Daoy (cell line): ENCODE data around the gene ZNF511. TPM values are rescaled to one million over a fixed set of nuclear protein-coding genes. Genes with fewer than 3 reads are reported as not detected.

Source experiments
- DNase-seq: peaks from one replicate; pipeline ENCODE4 v3.0.0-alpha.2; 2015; ENCODE audit warnings: low read depth
- total RNA-seq: library from RNA; depleted of rRNA; stranded (reverse); fragments of >200 nt; shearing (Covaris generic); gene quantifications from 2 replicates; pipeline ENCODE4 v1.2.3, GENCODE V29; 2014

ZNF511 gene
- total RNA-seq, 1 experiment from 2014 or later = 29.8 TPM

GRCh38 chr10:133292919-133293809 lies 15.6 kb upstream of the ZNF511 start:
- peak; percentile 87 for DNase-seq

- DNase-seq = no peak
Observed at GRCh38 chr10:133293810-133294119, 14.9 kb upstream of the ZNF511 start.

- no peak for DNase-seq
Observed at GRCh38 chr10:133294189-133294588, 14.5 kb upstream of the ZNF511 start.

- no peak for DNase-seq
Observed at GRCh38 chr10:133295426-133296320, 13.0 kb upstream of the ZNF511 start.

GRCh38 chr10:133297504-133297903 lies 11.2 kb upstream of the ZNF511 start:
- DNase-seq = no peak

- no peak for DNase-seq
Observed at GRCh38 chr10:133298466-133298865, 10.2 kb upstream of the ZNF511 start.

- no peak for DNase-seq
Observed at GRCh38 chr10:133299224-133299623, 9.5 kb upstream of the ZNF511 start.

- no peak for DNase-seq
Observed at GRCh38 chr10:133299738-133300137, 9.0 kb upstream of the ZNF511 start.

GRCh38 chr10:133302230-133302629 lies 6.5 kb upstream of the ZNF511 start:
- DNase-seq = no peak

GRCh38 chr10:133303206-133303605 lies 5.5 kb upstream of the ZNF511 start:
- DNase-seq = no peak

- DNase-seq = no peak
Observed at GRCh38 chr10:133306097-133306476, 2.6 kb upstream of the ZNF511 start.

GRCh38 chr10:133306941-133307379 lies 1.8 kb upstream of the ZNF511 start:
- no peak for DNase-seq

- peak; percentile 65 for DNase-seq
Observed at GRCh38 chr10:133307776-133308420, 816 bp upstream of the ZNF511 start.

- peak; percentile 89 for DNase-seq
Observed at GRCh38 chr10:133309100-133309719, 496 bp downstream of the ZNF511 start.

- no peak for DNase-seq
Observed at GRCh38 chr10:133309720-133310398, 1.1 kb downstream of the ZNF511 start.

- no peak for DNase-seq
Observed at GRCh38 chr10:133310399-133310755, 1.7 kb downstream of the ZNF511 start.

GRCh38 chr10:133310789-133311188 lies 2.1 kb downstream of the ZNF511 start:
- DNase-seq = no peak

GRCh38 chr10:133311570-133311969 lies 2.9 kb downstream of the ZNF511 start:
- no peak for DNase-seq

- DNase-seq = no peak
Observed at GRCh38 chr10:133312016-133312768, 3.5 kb downstream of the ZNF511 start.

- no peak for DNase-seq
Observed at GRCh38 chr10:133312769-133313145, 4.0 kb downstream of the ZNF511 start.

GRCh38 chr10:133313192-133313591 lies 4.5 kb downstream of the ZNF511 start:
- no peak for DNase-seq
